Activated T-helper 1 cell treated with anti-CD3 and anti-CD28 coated beads, Interleukin-2, amount 50 U/mL, for 16 hours (primary cell): ENCODE results near the gene SNUPN.

Experiments used
- DNase-seq, 2 donors: peaks; one replicate each; pipeline ENCODE4 v3.0.0-alpha.2; 2020; ENCODE audit warnings: low read depth in 1 of 2, low spot score in 1 of 2

SNUPN gene

GRCh38 chr15:75625542-75626347, at the start of gene SNUPN:
TSS of gene SNUPN (minus strand) at chr15:75625725. CDS start at chr15:75621051, 4,674 bp downstream.
- DNase-seq: peak; percentile 87 to 90

DNA sequence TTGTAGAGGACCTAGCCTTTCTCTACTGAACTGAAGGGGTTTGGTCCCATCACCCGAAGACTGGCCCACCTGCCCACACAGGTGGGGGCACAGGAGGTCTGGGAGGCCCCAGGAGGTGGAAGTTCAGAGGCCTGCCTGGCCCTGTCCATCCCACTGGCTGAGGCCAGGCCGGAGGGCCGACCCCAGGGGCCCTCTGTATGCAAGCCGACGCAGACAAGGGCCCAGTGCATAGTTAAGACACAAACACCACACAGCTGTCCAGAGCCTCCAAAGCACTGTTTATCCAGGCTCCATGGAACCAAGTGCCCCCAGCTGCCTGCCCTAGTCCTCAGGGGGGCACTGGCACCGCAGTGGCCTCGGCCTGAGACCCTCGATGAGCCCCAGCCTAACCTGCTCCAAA, 48.8 kb upstream of the SNUPN start:
- no peak for DNase-seq

DNA sequence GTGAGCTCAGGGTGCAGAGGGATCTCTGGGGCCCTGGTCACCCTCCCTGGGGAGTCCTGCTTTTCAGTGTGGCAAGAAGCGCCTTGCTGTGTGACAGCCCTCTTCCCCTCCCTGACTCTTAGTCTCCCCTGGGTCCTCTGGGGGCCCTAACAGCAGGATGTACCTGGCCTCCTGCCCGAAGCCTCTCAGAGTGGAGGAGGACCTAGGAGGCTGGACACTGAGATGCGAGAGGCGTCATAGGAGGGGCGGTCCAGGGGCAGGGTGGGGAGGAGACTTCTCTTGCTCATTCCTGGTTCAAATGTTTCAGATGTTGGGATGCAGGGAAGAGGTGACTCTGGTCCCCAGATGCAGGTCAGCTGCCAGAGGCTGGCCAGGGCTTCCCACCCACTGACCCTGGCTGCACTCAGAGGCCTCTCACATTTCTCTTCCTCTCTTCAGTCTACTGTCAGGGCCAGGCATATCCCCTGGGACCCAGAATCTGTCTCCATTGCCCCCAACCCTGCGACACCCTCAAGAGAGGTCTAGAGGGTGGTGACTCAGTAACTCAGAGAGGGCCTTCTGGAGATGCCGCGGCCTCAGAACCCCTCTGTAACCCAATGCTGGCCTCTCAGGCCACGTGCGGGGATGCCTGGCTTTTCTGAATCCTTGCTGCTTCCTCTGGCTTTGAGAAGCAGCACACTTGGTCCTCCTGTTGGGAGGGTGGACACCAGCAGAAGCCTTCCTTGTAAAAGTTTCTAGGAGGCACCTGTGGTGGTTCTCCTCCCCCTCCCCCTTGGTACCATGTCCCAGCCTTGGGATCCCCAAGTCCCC, 48.1 kb upstream of the SNUPN start:
- DNase-seq: no peak

GRCh38 chr15:75672646-75673425, 47.3 kb upstream of the SNUPN start:
- DNase-seq: no peak

GRCh38 chr15:75671730-75672602, 46.4 kb upstream of the SNUPN start:
- no peak for DNase-seq

DNA sequence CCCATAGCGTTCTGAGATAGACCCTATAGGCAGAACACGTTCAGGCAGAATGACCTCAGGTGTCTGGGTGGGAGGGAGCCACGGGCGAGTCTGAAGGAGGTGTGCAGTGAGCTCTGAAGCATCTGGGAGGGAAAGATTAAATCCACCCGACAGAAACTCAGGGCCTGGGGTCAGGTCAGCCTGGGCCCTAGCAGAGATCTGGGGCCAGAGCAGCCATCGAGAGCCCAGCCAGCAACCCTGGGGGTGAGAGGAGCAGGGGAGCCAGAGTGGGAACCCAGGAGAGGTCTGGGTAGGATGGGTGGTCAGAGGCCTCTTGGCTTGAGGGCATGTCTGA, 44.3 kb upstream of the SNUPN start:
- DNase-seq: no peak

- DNase-seq: no peak
Observed at GRCh38 chr15:75669191-75669878, 43.8 kb upstream of the SNUPN start.

GRCh38 chr15:75666823-75667501, 41.4 kb upstream of the SNUPN start:
- no peak for DNase-seq

GRCh38 chr15:75663931-75664421, 38.5 kb upstream of the SNUPN start:
- no peak for DNase-seq

DNA sequence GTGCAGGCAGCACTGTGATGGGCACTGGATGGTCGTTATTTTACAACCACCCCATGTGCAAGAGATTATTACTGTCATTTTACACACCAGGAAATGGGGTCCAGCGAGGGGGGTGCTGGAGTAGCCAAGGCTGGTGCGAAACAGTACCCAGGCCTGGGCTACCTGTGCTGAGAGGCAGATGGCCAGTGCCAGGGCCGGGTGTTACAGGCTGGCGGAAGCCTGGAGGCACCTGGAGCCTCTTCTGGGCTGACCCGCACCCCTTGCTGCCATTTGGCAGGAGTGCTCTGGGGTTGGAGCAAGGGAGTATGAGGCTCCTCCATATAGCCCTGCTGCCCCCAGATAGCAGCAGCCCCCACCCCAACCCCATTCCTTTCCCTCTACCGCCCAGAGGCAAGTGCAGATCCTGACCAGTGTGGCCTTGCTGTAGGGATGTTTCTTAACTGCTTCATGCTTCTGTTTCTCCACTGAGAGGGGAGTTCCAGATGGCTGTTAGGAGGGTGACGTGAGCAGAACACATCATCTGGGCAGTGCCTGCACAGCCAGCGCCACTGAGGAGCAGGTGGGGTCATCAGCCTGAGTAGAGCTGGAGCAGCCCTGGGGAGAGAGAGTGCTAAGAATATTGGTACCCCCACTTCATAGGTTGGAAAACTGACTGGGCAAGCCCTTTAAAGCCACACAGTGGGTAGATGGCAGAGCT, 37.4 kb upstream of the SNUPN start:
- DNase-seq: no peak

DNA sequence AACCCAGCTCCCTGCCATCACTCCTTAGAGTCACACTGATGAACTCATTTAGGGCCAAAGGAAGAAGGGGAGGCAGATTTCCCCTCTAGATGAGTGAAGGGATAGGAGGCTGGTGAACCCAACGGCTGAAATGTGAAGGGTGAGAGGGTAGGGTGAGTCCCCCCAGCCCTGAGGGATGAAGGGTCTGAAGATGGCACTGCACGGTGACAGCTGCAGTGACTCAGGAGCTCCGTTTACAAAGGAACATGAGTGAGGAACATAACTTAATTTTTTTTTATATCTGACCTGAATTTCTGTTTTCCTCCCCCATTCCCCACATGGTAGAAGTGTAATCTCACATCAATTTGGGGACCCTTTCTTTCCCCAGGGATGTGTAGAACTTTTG, 36.2 kb upstream of the SNUPN start:
- no peak for DNase-seq

DNA sequence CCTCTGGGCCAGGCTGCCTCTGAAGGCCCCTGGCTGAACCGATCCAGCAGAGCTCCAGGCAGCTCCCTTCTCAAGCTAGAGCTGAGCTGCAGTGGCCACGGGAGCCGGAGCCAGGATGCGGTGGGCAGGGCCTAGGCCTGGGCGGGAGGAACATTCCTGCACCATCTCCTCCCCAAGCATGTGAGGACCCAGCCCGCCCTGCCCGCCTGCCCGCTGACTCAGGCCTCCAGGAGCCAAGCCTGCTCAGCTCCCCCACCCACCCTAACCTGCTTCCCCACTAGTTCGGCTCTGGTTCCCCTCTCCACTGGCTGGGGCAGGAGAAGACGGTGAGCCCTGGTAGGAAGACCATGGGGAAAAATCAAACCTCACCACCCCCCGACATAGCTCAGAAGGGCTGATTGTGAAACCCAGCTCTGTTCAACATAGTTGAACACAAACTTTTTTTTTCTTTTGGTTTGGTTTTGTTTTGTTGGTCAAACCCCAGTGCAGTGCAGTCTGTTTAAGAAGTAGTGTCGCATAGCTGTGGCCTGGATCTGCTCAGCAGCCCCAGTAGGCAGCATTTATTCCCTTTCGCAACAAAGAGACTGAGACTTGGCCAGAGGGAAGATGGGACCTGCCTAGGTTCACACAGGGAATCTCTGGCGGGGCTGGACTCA, 35.7 kb upstream of the SNUPN start:
- DNase-seq: no peak

DNA sequence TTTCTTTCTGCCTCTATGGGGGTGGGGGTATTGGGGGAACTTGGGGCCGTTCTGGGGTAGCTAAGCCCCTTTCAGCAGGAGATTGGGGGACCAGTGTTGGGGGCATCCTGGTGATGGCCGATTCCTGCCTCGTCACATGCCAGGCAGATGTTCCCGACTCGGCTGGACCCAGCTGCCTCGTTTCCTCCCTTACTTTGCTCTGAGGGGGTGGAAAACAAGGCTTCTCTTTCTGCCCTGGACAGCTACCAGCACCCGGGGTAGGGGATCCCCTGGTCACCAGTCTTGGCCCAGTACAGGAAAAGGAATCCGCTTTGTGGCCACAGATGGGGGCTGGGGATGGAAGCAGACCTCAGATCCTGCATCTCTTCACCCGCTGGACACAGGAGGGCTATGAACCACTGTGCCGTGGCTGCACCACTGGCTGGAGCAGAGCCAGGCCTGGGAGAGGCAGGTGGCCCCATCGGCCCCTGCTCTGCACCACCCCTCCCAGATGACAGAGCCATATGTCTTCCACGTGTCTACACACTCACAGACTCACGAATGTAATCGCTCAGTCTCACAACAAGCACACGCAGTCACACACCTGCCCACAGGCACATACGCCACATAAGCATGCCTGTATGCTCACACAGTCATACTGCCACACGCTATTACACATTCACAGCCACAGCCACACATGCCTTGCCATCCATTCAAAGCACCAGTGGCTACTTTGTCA, 34.6 kb upstream of the SNUPN start:
- no peak for DNase-seq

DNA sequence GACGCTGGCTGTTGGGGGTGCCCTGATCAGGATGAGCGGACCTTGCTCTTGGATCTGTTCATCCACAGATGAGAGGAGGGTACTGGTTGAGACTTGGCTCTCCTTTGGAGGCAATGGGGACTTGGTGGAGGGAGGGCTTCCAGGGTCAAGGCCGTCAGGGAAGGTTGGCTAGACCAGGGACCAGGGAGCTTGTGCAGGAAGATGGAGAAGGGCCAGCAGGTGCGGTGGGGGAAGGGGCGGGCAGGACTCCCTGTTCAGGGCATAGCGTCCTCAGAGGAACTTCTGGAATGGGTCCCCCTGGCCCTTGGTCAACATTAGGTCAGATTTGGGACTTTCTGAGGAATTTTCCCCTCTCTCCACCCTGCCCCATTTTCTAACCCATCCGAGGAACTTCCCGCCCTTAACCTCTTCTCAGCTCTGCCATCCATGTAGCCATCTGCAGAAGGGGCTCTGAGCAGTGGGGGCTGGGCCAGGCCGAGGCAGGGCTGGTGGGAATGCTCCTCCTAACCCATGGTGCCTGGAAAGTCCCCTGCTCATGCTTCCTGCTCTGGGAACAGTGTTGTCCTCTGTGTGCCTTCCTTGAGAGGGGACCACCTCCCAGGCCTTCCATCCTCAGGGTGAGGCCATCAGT, 33.7 kb upstream of the SNUPN start:
- DNase-seq: no peak

DNA sequence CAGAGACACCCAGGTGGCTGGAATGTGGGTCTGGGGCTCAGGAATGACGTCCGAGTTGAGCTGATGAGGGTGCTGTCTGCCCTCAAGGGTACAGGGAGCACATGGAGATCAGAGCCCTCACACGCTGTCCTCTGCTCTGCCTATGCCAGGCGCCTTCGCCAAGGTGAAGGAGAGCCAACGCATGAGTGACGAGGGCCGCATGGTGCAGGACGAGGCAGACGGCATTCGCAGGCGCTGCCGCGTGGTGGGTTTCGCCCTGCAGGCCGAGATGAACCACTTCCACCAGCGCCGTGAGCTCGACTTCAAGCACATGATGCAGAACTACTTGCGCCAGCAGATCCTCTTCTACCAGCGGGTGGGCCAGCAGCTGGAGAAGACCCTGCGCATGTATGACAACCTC, 31.3 kb upstream of the SNUPN start:
- no peak for DNase-seq

DNA sequence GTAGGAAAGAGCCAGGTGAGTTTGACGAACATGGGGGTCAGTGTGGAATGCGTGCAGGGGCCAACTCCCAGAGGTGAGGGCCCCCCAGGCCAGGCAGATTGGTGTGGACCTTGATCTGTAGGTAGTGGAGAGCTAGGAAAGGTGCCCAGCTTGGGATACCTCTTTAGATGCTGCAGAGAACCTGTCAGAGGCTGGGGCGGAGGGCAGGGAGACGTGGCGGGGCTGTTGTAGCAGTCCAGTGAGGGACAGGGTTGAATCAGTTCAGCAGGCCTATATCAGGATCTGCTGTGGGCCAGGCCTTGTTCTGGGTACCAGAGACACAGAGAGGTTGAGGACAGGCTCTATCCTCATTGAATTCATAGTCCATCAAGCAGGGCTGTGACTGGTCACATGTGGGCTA, 30.8 kb upstream of the SNUPN start:
- DNase-seq: no peak

GRCh38 chr15:75655931-75656330, 30.4 kb upstream of the SNUPN start:
- no peak for DNase-seq
